Epithelial cell of esophagus (primary cell): ENCODE measurements around the gene TYMP.
A peak's percentile ranks its signal among the peaks of the same experiment; 100 is the strongest.

Experiments
- DNase-seq: peaks from one replicate; pipeline ENCODE4 v3.0.0; 2010; ENCODE audit warnings: low read depth
- H3K4me3 ChIP-seq: 2 replicates; pipeline ENCODE4 v1.5.1; 2011; ENCODE audit warnings: mild to moderate bottlenecking, low read length, control low read depth
- CTCF ChIP-seq: IDR thresholded peaks from 2 replicates; pipeline ENCODE4 v1.5.1; 2011; ENCODE audit warnings: low read depth, mild to moderate bottlenecking, low read length, control low read depth, inconsistent platforms; ENCODE audit not compliant: insufficient read depth; ENCODE audit errors: missing control alignments

The TYMP gene

GRCh38 chr22:50526108-50526833 lies 3.5 kb downstream of the TYMP start:
- peak; percentile 78 for DNase-seq
- H3K4me3 ChIP-seq, result peak overlapping the region; percentile 82
- TF ChIP-seq CTCF, result peak; percentile 17

- TF ChIP-seq CTCF, result no peak
- peak overlapping the region; percentile 82 for H3K4me3 ChIP-seq
- DNase-seq, result no peak
Observed at GRCh38 chr22:50525858-50526107, 4.0 kb downstream of the TYMP start.

GRCh38 chr22:50525104-50525857 lies 4.5 kb downstream of the TYMP start, which contains the start of gene SCO2:
Gene SCO2 (minus strand): TSS chr22:50525598. CDS start chr22:50524411, 1,187 bp downstream.
- H3K4me3 ChIP-seq, result peak within 1 kb of the TSS; percentile 82
- DNase-seq, result peak; percentile 97
- TF ChIP-seq CTCF, result no peak

GRCh38 chr22:50524676-50525103 lies 5.1 kb downstream of the TYMP start:
- peak overlapping the region; percentile 82 for H3K4me3 ChIP-seq
- no peak for TF ChIP-seq CTCF
- no peak for DNase-seq

- peak overlapping the region; percentile 82 for H3K4me3 ChIP-seq
- TF ChIP-seq CTCF, result no peak
- peak; percentile 40 for DNase-seq
Observed at GRCh38 chr22:50523806-50524675, 5.8 kb downstream of the TYMP start.

GRCh38 chr22:50523458-50523805 lies 6.4 kb downstream of the TYMP start:
- H3K4me3 ChIP-seq, result no peak overlapping the region
- no peak for TF ChIP-seq CTCF
- DNase-seq, result no peak
